SK-N-SH treated with all-trans-retinoic acid at 6 μM for 48 hours (cell line): ENCODE data around the gene LAMP5.

ENCODE experiments used
- ATAC-seq: fragments of 200-7000 bp; cut with Tn5 transposase; 3 replicates; pipeline ENCODE4 v1.9.1; 2020; ENCODE audit warnings: mild to moderate bottlenecking, moderate library complexity
- ARNTL ChIP-seq: fragments of 450-650 bp; formaldehyde crosslinking; IDR thresholded peaks from 2 replicates; pipeline ENCODE4 v1.5.0; 2020; ENCODE audit warnings: low read depth, mild to moderate bottlenecking, moderate library complexity, borderline replicate concordance
- BACH2 ChIP-seq: fragments of 250-450 bp; sonication (Bioruptor Pico); IDR thresholded peaks from 2 replicates; pipeline ENCODE4 v1.9.0; 2021; ENCODE audit warnings: mild to moderate bottlenecking, borderline replicate concordance
- CREB5 ChIP-seq: fragments of 250-450 bp; sonication (Bioruptor Pico); IDR thresholded peaks from 2 replicates; pipeline ENCODE4 v1.5.1; 2020; ENCODE audit warnings: low read depth, mild to moderate bottlenecking, moderate library complexity
- CSDC2 ChIP-seq: fragments of 250-450 bp; sonication (Bioruptor Pico); IDR thresholded peaks from 2 replicates; pipeline ENCODE4 v1.5.0; 2020; ENCODE audit warnings: mild to moderate bottlenecking, moderate library complexity
- CSRNP3 ChIP-seq: fragments of 250-450 bp; sonication (Bioruptor Pico); IDR thresholded peaks from 2 replicates; pipeline ENCODE4 v1.5.1; 2021; ENCODE audit warnings: mild to moderate bottlenecking, moderate library complexity
- ESRRG ChIP-seq: fragments of 250-450 bp; sonication (Bioruptor Pico); IDR thresholded peaks from 2 replicates; pipeline ENCODE4 v1.6.1; 2021; ENCODE audit warnings: mild to moderate bottlenecking
- GLIS3 ChIP-seq: fragments of 250-450 bp; sonication (Bioruptor Pico); IDR thresholded peaks from 2 replicates; pipeline ENCODE4 v1.5.0; 2020; ENCODE audit warnings: mild to moderate bottlenecking, moderate library complexity
- ISL1 ChIP-seq: fragments of 250-450 bp; sonication (Bioruptor Pico); IDR thresholded peaks from 2 replicates; pipeline ENCODE4 v2.1.2; 2022; ENCODE audit warnings: mild to moderate bottlenecking, moderate library complexity
- OSR1 ChIP-seq: fragments of 250-450 bp; sonication (Bioruptor Pico); IDR thresholded peaks from 2 replicates; pipeline ENCODE4 v1.8.0; 2022; ENCODE audit warnings: moderate library complexity, mild to moderate bottlenecking, inconsistent platforms
- PATZ1 ChIP-seq: fragments of 250-450 bp; sonication (Bioruptor Pico); IDR thresholded peaks from 2 replicates; pipeline ENCODE4 v1.8.0; 2020; ENCODE audit warnings: mild to moderate bottlenecking, moderate library complexity, borderline replicate concordance
- POU6F1 ChIP-seq: fragments of 250-450 bp; sonication (Bioruptor Pico); IDR thresholded peaks from 2 replicates; pipeline ENCODE4 v1.8.0; 2021; ENCODE audit warnings: low read depth, mild to moderate bottlenecking, moderate library complexity, borderline replicate concordance
- PPARA ChIP-seq: fragments of 250-450 bp; sonication (Bioruptor Pico); IDR thresholded peaks from 2 replicates; pipeline ENCODE4 v1.5.0; 2020; ENCODE audit warnings: mild to moderate bottlenecking, borderline replicate concordance
- RARB ChIP-seq: fragments of 250-450 bp; sonication (Bioruptor Pico); IDR thresholded peaks from 2 replicates; pipeline ENCODE4 v1.8.0; 2021; ENCODE audit warnings: mild to moderate bottlenecking, moderate library complexity
- SNAI2 ChIP-seq: fragments of 250-450 bp; sonication (Bioruptor Pico); IDR thresholded peaks from 2 replicates; pipeline ENCODE4 v1.5.0; 2020; ENCODE audit warnings: mild to moderate bottlenecking, moderate library complexity
- TCF4 ChIP-seq: fragments of 250-450 bp; sonication (Bioruptor Pico); IDR thresholded peaks from 2 replicates; pipeline ENCODE4 v1.8.0; 2021; ENCODE audit warnings: mild to moderate bottlenecking, moderate library complexity, borderline replicate concordance
- TOX ChIP-seq: fragments of 250-450 bp; sonication (Bioruptor Pico); IDR thresholded peaks from 2 replicates; pipeline ENCODE4 v1.8.0; 2021; ENCODE audit warnings: mild to moderate bottlenecking, moderate library complexity, borderline replicate concordance
- TSHZ2 ChIP-seq: fragments of 250-450 bp; sonication (Bioruptor Pico); IDR thresholded peaks from 2 replicates; pipeline ENCODE4 v1.5.0; 2020; ENCODE audit warnings: mild to moderate bottlenecking, moderate library complexity
- ZC3H10 ChIP-seq: fragments of 250-450 bp; sonication (Bioruptor Pico); IDR thresholded peaks from 2 replicates; pipeline ENCODE4 v1.5.1; 2021; ENCODE audit warnings: mild to moderate bottlenecking, moderate library complexity
- ZFP3 ChIP-seq: fragments of 250-450 bp; sonication (Bioruptor Pico); IDR thresholded peaks from 2 replicates; pipeline ENCODE4 v1.5.0; 2020; ENCODE audit warnings: mild to moderate bottlenecking, moderate library complexity
- ZFP30 ChIP-seq: fragments of 450-650 bp; formaldehyde crosslinking; IDR thresholded peaks from 2 replicates; pipeline ENCODE4 v1.5.0; 2022; ENCODE audit warnings: mild to moderate bottlenecking, moderate library complexity
- ZNF565 ChIP-seq: fragments of 450-650 bp; formaldehyde crosslinking; conservative IDR thresholded peaks from 2 replicates; pipeline ENCODE4 v1.5.0; 2020; ENCODE audit warnings: low read depth, mild to moderate bottlenecking, moderate library complexity
- ZNF70 ChIP-seq: fragments of 450-650 bp; formaldehyde crosslinking; IDR thresholded peaks from 2 replicates; pipeline ENCODE4 v1.5.0; 2020; ENCODE audit warnings: mild to moderate bottlenecking, moderate library complexity
- ZNF8 ChIP-seq: fragments of 450-650 bp; formaldehyde crosslinking; IDR thresholded peaks from 2 replicates; pipeline ENCODE4 v1.5.0; 2020; ENCODE audit warnings: mild to moderate bottlenecking, moderate library complexity

The LAMP5 gene

GRCh38 chr20:9573335-9574151 is 59.2 kb downstream of the LAMP5 start:
- ATAC-seq, result no peak
- no peak for TF ChIP-seq ZFP30 (CRISPR knock-in tag)
- TF ChIP-seq SNAI2 (CRISPR knock-in tag), result no peak
- TF ChIP-seq TOX (CRISPR knock-in tag), result no peak
- no peak for TF ChIP-seq PPARA (CRISPR knock-in tag)
- TF ChIP-seq CREB5 (CRISPR knock-in tag), result no peak
- no peak for TF ChIP-seq ZFP3 (CRISPR knock-in tag)
- no peak for TF ChIP-seq ZC3H10 (CRISPR knock-in tag)
- no peak for TF ChIP-seq CSDC2 (CRISPR knock-in tag)
- no peak for TF ChIP-seq ARNTL

- no peak for TF ChIP-seq ZNF565 (CRISPR knock-in tag)
- no peak for TF ChIP-seq SNAI2 (CRISPR knock-in tag)
- TF ChIP-seq ZFP30 (CRISPR knock-in tag), result no peak
- no peak for TF ChIP-seq PPARA (CRISPR knock-in tag)
- TF ChIP-seq TOX (CRISPR knock-in tag), result no peak
These were observed 59.8 kb downstream of the LAMP5 start for GRCh38 chr20:9574181-9574580.

GRCh38 chr20:9574776-9575175 is 60.4 kb downstream of the LAMP5 start:
- TF ChIP-seq TOX (CRISPR knock-in tag), result no peak
- no peak for TF ChIP-seq PATZ1 (CRISPR knock-in tag)
- TF ChIP-seq CSRNP3 (CRISPR knock-in tag), result no peak
- no peak for TF ChIP-seq TCF4 (CRISPR knock-in tag)
- no peak for TF ChIP-seq ZNF8 (CRISPR knock-in tag)
- TF ChIP-seq ARNTL, result no peak
- TF ChIP-seq ZFP30 (CRISPR knock-in tag), result no peak
- no peak for ATAC-seq

More at GRCh38 chr20:9574181-9574580, 59.8 kb downstream of the LAMP5 start:
- no peak for ATAC-seq

GRCh38 chr20:9575836-9576235 is 61.4 kb downstream of the LAMP5 start:
- no peak for ATAC-seq
- TF ChIP-seq CSDC2 (CRISPR knock-in tag), result no peak
- TF ChIP-seq POU6F1 (CRISPR knock-in tag), result no peak
- TF ChIP-seq CSRNP3 (CRISPR knock-in tag), result no peak
- TF ChIP-seq TCF4 (CRISPR knock-in tag), result no peak
- TF ChIP-seq ZC3H10 (CRISPR knock-in tag), result no peak
- TF ChIP-seq ESRRG (CRISPR knock-in tag), result no peak
- TF ChIP-seq RARB (CRISPR knock-in tag), result no peak
- TF ChIP-seq GLIS3, result no peak
- no peak for TF ChIP-seq BACH2
- no peak for TF ChIP-seq ARNTL
- TF ChIP-seq OSR1 (CRISPR knock-in tag), result no peak
- TF ChIP-seq ZNF565 (CRISPR knock-in tag), result no peak
- TF ChIP-seq TSHZ2 (CRISPR knock-in tag), result no peak
- TF ChIP-seq ISL1, result no peak
- TF ChIP-seq ZNF8 (CRISPR knock-in tag), result no peak
- no peak for TF ChIP-seq PPARA (CRISPR knock-in tag)
- TF ChIP-seq ZNF70, result no peak
- TF ChIP-seq, all 23 proteins: peak for 0
